Mesodermal cell (in vitro differentiated cells): ENCODE measurements around the gene TAOK2.

Experiments used
- H3K27ac ChIP-seq: 2 replicates; pipeline ENCODE4 v1.7.0; 2013; ENCODE audit warnings: mild to moderate bottlenecking, low read depth, low read length, moderate library complexity; ENCODE audit not compliant: severe bottlenecking
- H3K36me3 ChIP-seq: 2 replicates; pipeline ENCODE4 v1.7.1; 2013; ENCODE audit warnings: mild to moderate bottlenecking, low read length, moderate library complexity; ENCODE audit not compliant: control insufficient read depth, insufficient read depth
- H3K4me1 ChIP-seq: one replicate; pipeline ENCODE4 v1.7.1; 2013; ENCODE audit warnings: mild to moderate bottlenecking, low read length; ENCODE audit not compliant: insufficient read depth, control insufficient read depth, poor library complexity, severe bottlenecking
- H3K4me3 ChIP-seq: 2 replicates; pipeline ENCODE4 v1.7.0; 2013; ENCODE audit warnings: low read length, control low read depth, mild to moderate bottlenecking; ENCODE audit not compliant: insufficient read depth, poor library complexity, severe bottlenecking; ENCODE audit errors: extremely low read depth
- H3K9me3 ChIP-seq: 2 replicates; pipeline ENCODE4 v1.7.1; 2013; ENCODE audit warnings: mild to moderate bottlenecking, low read length, moderate library complexity; ENCODE audit not compliant: control insufficient read depth
- WGBS, 2 experiments: methylation state at CpG; one replicate each; pipeline ENCODE4 v1.1.5; 2013; ENCODE audit warnings: missing lambda C conversion rate in 2 of 2; ENCODE audit not compliant: insufficient coverage in 2 of 2; 5-methylcytosine and 5-hydroxymethylcytosine counted together

The TAOK2 gene

GRCh38 chr16:29989111-29989858 is 15.6 kb downstream of the TAOK2 start:
- WGBS, 2 experiments: 96% methylated on average over 23 of the region's 23 CpGs
- no peak overlapping the region for H3K27ac ChIP-seq
- H3K9me3 ChIP-seq: no peaks in the 10 kb centered on the region
- no peak overlapping the region for H3K4me3 ChIP-seq
- no peaks in the 10 kb centered on the region for H3K4me1 ChIP-seq
- H3K36me3 ChIP-seq: peaks cover 97% of the 10 kb centered on the region

- Histone ChIP-seq H3K27ac (no peak overlapping the region), H3K9me3 (no peaks in the 10 kb centered on the region), H3K36me3 (peaks cover 89% of the 10 kb centered on the region), H3K4me3 (no peak overlapping the region), H3K4me1 (peaks cover 5% of the 10 kb centered on the region)
- WGBS, 2 experiments: no CpG with 5 or more reads among the region's 2 CpGs
These were observed 16.4 kb downstream of the TAOK2 start for GRCh38 chr16:29990034-29990433.

GRCh38 chr16:29990883-29991570 is 17.4 kb downstream of the TAOK2 start:
- 97 to 98% methylated on average over 12 to 23 of the region's 35 CpGs for WGBS, 2 experiments
- H3K36me3 ChIP-seq: peaks cover 79% of the 10 kb centered on the region
- H3K4me3 ChIP-seq: no peak overlapping the region
- no peaks in the 10 kb centered on the region for H3K9me3 ChIP-seq
- H3K4me1 ChIP-seq: peaks cover 5% of the 10 kb centered on the region
- H3K27ac ChIP-seq: no peak overlapping the region

GRCh38 chr16:29991571-29991904 is 17.9 kb downstream of the TAOK2 start:
- Histone ChIP-seq H3K27ac (no peak overlapping the region), H3K9me3 (no peaks in the 10 kb centered on the region), H3K36me3 (peaks cover 74% of the 10 kb centered on the region), H3K4me1 (peaks cover 5% of the 10 kb centered on the region), H3K4me3 (no peak overlapping the region)
- WGBS, 2 experiments: 82% methylated on average over 2 of the region's 5 CpGs; no CpG with 5 or more reads in 1 of the 2 experiments

GRCh38 chr16:29992344-29992967 is 18.8 kb downstream of the TAOK2 start:
- 73 to 86% methylated on average over 4 of the region's 7 CpGs for WGBS, 2 experiments
- H3K9me3 ChIP-seq: no peaks in the 10 kb centered on the region
- H3K36me3 ChIP-seq: peaks cover 72% of the 10 kb centered on the region
- no peak overlapping the region for H3K4me3 ChIP-seq
- peaks cover 5% of the 10 kb centered on the region for H3K4me1 ChIP-seq
- no peak overlapping the region for H3K27ac ChIP-seq

- peaks cover 5% of the 10 kb centered on the region for H3K4me1 ChIP-seq
- no peak overlapping the region for H3K27ac ChIP-seq
- H3K4me3 ChIP-seq: no peak overlapping the region
- 94 to 96% methylated on average over 20 to 21 of the region's 25 CpGs for WGBS, 2 experiments
- peaks cover 68% of the 10 kb centered on the region for H3K36me3 ChIP-seq
- H3K9me3 ChIP-seq: no peaks in the 10 kb centered on the region
These were observed 19.7 kb downstream of the TAOK2 start for GRCh38 chr16:29993191-29993902.

- H3K36me3 ChIP-seq: peaks cover 61% of the 10 kb centered on the region
- H3K27ac ChIP-seq: no peak overlapping the region
- 92 to 94% methylated on average over 8 of the region's 9 CpGs for WGBS, 2 experiments
- peaks cover 5% of the 10 kb centered on the region for H3K4me1 ChIP-seq
- H3K4me3 ChIP-seq: no peak overlapping the region
- H3K9me3 ChIP-seq: no peaks in the 10 kb centered on the region
These were observed 20.4 kb downstream of the TAOK2 start for GRCh38 chr16:29993903-29994599.

GRCh38 chr16:29994600-29995323 is 21.1 kb downstream of the TAOK2 start:
- Histone ChIP-seq H3K9me3 (no peaks in the 10 kb centered on the region), H3K4me1 (peaks cover 5% of the 10 kb centered on the region), H3K4me3 (peak overlapping the region; percentile 92), H3K27ac (peak overlapping the region; percentile 83), H3K36me3 (peaks cover 58% of the 10 kb centered on the region)
- 22 to 32% methylated on average over 20 to 24 of the region's 24 CpGs for WGBS, 2 experiments

GRCh38 chr16:29995324-29995910 is 21.7 kb downstream of the TAOK2 start, which contains the start of gene HIRIP3:
Gene HIRIP3, minus strand, starts transcription at chr16:29995617. Its CDS starts 12 bp downstream, at chr16:29995605.
- Histone ChIP-seq H3K27ac (peak within 1 kb of the TSS; percentile 83), H3K4me1 (peaks cover 5% of the 10 kb centered on the region), H3K4me3 (peak within 1 kb of the TSS; percentile 92), H3K9me3 (no peaks in the 10 kb centered on the region), H3K36me3 (peaks cover 56% of the 10 kb centered on the region)
- WGBS, 2 experiments: 0 to 1% methylated on average over 42 to 51 of the region's 53 CpGs
